Fibroblast of lung (primary cell): ENCODE data around the gene PLXNA2.

Experiments used
- CTCF ChIP-seq, 2 donors: IDR thresholded peaks in 1 of 2; conservative IDR thresholded peaks in 1 of 2; 1 replicate in 1 of 2; 2 replicates in 1 of 2; pipeline ENCODE4 v1.5.1; 2011 to 2012; ENCODE audit warnings: low read length in 2 of 2, control low read depth in 1 of 2, inconsistent platforms in 1 of 2, low read depth in 1 of 2, mild to moderate bottlenecking in 1 of 2
- EZH2 ChIP-seq: IDR thresholded peaks from 2 replicates; pipeline ENCODE4 v1.5.1; 2012; ENCODE audit warnings: low read length, control low read depth, mild to moderate bottlenecking; ENCODE audit errors: missing control alignments

- TF ChIP-seq CTCF (conservative IDR thresholded peaks at IDR 0.05 in 1 of 2, IDR thresholded peaks at IDR 0.05 in 1 of 2; ENCODE audit: low read depth in 1 of 2, low read length in 2 of 2): no peak
- no peak for TF ChIP-seq EZH2
Observed at GRCh38 chr1:208042868-208043267, 201.3 kb downstream of the PLXNA2 start.
